Stimulated activated CD8-positive, alpha-beta memory T cell treated with anti-CD3 and anti-CD28 coated beads, Interleukin-12 subunit alpha, Interleukin-12 subunit beta, amount 100 ng/mL, for 1 hour (primary cell): ENCODE data around the gene PHKB.

Experiments
- DNase-seq: peaks from one replicate; pipeline ENCODE4 v3.0.0-alpha.2; 2020; ENCODE audit warnings: low read depth

PHKB gene

GRCh38 chr16:47729701-47730100, 268.6 kb downstream of the PHKB start:
- DNase-seq = no peak

DNA sequence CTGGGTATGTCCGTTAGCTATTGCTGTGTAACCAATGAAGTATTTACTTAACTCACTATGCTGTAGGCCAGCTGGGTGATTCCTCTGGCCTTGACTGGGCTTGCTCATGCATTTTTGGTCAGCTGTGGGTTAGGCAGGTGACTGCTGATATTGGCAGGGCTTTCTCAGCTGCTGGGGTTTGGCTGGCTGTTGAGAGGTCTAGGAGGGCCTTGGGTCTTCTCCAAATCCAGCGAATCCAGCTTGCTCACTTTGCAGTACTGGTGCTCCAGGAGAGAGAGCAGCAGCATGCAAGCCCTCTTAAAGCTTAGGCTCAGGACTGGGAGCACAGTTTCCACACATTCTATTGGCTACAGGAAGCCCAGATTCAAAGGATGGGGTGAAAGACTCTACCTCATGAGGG, 270.1 kb downstream of the PHKB start:
- no peak for DNase-seq

DNA sequence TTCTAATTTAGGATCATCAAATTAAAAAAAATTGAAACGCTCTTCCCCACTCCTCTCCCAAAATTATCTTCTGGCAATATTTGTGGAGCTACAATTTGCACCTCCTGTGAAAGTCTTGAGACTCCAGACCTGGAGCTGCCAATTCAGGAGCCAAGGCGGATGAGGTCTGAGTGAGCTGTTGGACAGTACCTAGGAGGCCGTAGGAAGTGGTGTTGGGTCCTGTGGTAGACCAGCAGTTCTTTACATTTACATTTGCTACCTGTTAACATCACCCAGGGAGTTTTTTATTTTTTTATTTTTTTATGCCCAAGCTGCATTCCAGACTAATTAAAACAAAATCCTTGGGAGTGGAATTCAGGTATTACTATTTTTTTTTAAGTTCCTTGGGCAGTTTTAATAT, 271.0 kb downstream of the PHKB start:
- DNase-seq = no peak

GRCh38 chr16:47732523-47733111, 271.5 kb downstream of the PHKB start:
- no peak for DNase-seq

DNA sequence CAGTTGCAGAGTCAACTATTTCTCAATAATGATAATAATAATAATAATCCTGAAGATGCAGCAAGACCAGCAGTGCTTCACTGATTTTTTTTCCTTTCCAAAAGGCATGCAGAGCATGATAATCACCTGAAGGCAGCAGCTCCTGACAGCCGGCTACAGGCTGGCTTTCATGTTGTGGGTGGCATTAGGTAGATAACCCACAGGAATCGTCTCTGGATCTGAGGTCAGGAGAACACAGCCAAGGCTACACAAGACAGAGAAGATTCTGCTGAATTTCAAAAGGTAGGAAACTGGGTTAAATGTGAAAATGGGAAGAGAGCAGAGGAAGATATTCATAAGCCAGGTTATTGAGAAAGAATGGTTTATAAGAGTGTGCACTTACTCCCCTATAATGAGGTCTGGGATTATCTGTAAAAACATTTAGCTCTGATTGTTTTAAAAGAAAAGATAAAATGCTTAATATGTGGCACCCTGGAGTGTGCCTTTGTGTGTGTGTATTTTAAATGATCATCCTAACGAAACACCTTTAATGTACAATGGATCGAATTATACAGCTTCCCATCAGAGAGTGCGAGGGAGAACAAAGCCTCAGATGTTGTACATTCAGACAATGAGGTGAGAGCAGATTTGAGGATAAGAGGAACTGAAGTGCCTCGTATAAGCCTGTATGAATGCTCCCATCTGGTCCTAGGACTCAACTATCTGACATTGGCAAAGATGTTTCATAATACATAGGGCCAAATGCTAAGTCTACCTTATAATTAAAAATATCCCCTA, 273.1 kb downstream of the PHKB start:
- no peak for DNase-seq

- DNase-seq = no peak
Measured at GRCh38 chr16:47734987-47735594, 274.0 kb downstream of the PHKB start.

DNA sequence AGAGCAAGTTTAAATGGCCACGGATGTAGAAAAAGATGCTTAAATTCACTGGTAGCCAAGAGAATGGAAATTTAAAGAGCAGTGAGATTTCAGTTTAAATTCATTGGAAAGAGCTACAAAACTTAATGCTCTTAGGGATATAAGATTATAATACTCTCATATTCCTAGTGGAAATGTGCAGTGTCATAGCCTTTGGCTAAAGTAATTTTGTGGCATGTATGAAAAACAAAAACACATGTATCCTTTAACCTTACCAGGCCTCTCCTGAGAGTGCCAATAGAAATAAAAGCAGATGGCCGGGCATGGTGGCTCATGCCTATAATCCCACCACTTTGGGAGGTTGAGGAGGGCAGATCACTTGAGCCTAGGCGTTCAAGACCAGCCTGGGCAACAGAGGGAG, 289.2 kb downstream of the PHKB start:
- no peak for DNase-seq
